Stimulated activated CD4-positive, alpha-beta T cell treated with anti-CD3 and anti-CD28 coated beads, Interleukin-15, amount 100 ng/mL, for 24 hours (primary cell): ENCODE data around the gene LHPP.
"Not testable (repeated sequence)": the region's sequence is repeated elsewhere in the genome, so short reads cannot be mapped to it uniquely, and the experiment has no call there.

Source experiments
- DNase-seq: peaks from one replicate; pipeline ENCODE4 v3.0.0-alpha.2; 2020

Gene LHPP

GRCh38 chr10:124598196-124598595 is 136.6 kb downstream of the LHPP start:
- no peak for DNase-seq

DNA sequence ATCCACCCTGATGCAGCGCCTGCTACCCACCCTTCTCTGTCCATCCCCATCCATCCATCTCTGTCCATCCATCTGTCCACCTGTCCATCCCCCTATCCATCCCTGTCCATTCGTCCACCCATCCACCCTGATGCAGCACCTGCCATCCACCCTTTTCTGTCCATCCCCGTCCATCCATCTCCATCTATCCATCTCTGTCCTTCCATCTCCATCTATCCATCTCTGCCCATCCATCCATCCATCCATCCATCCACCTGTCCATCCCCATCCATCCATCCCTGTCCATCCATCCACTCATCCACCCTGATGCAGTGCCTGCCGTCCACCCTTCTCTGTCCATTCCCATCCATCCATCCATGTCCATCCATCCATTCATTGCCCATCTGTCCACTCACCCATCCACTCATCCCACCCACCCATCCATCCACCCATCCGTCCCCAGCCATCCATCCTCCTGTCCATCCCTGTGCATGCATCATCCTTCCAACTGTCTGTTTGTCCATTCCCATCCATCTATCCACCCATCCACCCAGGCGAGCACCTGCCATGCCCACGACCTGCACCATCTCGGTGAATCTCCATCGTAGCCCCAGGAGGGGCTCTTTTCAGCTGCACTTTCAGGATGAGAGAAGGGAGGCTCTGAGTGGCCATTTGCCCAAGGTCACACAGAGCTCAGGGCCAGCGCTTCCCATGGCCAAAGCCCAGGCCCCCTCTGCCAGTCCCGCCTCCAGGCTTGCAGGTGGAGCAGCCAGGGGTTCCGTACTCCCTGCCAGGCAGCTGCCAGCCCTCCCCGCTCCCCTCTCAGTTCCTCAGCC is 137.4 kb downstream of the LHPP start:
- no peak for DNase-seq

- DNase-seq: no peak
Observed at GRCh38 chr10:124599588-124600050, 138.0 kb downstream of the LHPP start.

- DNase-seq: no peak
Observed at GRCh38 chr10:124600051-124600880, 138.6 kb downstream of the LHPP start.

DNA sequence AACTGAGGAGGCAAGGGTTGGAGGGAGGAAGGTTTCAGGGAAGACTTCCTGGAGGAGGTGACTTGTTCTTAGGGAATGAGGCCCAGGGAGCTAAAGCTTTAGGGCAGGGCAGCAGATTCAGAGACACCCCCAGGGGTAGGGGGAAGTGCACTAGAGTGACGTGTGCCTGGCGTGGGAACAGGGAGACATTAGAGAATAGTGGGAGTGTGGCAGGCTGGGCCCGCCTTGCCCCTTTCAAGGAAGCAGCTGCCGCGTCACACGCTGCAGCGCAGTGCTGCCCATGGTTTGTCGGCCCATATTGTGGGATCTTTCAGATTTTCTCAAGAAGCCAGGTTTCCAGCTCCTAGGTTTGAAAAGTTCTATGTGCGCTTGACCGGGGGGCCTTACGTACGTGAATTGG is 139.4 kb downstream of the LHPP start:
- no peak for DNase-seq

GRCh38 chr10:124601431-124602120 is 140.0 kb downstream of the LHPP start:
- no peak for DNase-seq

GRCh38 chr10:124602121-124602561 is 140.5 kb downstream of the LHPP start:
- DNase-seq: no peak

DNA sequence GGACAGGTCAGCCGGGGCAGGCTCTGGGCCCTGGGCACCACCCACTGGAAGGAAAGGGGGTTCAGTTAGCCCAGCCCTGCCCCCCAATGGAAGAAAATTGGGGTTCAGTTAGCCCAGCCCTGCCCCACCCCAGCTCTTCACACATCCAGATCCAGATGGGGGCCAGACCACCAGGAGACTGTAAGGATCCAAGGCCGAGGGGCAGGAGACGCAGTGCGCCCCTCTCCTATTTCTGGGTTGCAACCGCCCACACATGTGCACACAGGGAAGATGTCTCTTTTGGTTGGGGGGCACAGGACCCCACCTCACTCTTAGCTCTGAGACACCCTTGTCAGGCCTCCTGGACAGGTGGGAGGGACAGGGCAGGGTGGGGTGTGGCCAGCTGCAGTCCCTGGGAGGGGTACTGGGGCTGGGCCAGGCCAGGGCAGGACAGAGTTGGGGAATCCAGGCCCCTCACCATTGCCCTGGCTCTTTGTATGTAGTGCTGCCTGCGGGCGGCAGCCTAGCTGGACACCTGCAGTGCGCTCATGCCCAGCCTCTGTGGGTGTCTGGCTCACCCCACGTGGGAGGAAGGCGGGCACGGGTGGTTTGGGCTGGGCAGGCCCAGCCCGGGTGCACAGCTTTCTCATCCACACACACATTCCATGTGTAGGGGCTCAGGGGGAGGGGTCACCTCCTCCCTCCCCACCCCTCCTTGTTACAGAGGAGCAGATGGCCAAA is 141.2 kb downstream of the LHPP start:
- DNase-seq: no peak

GRCh38 chr10:124603376-124604213 is 142.0 kb downstream of the LHPP start:
- DNase-seq: no peak

DNA sequence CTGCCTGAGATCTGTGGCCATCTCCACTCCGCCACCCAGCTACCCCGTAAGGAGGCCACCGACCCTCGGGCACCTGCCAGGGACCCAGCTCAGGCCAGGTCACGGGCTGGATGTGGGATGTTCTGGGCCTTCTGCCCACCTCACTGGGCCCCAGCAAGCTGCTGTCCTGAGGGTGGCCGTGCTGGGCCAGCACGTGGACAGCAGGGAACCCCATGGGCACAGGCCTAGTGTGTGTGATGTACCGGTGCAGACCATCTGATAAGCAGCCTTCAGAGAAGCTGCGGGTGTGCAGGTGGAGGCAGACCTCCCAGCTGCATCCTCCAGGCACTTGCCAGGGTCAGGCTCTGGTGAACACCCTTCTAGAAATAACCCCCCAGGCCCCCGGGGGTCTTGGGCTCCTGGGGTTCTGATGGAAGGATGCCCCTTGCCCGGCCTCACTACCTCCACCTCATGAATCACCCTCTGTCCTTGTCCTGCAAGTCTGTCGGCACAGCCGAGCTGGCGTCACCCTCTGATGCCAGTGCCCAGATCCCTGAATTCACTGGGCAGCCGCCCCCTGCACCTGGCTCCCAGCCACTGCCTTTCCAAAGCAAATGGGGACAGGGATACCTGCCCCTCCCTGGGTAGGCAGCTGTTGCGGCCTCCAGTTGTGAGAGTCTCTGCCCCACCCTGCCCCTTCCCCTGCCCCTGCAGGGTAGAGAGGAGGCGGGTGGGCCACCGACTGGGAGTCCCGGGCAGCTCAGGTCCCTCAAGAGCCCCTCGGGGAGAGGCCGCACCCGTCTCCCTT is 142.8 kb downstream of the LHPP start:
- DNase-seq: no peak

DNA sequence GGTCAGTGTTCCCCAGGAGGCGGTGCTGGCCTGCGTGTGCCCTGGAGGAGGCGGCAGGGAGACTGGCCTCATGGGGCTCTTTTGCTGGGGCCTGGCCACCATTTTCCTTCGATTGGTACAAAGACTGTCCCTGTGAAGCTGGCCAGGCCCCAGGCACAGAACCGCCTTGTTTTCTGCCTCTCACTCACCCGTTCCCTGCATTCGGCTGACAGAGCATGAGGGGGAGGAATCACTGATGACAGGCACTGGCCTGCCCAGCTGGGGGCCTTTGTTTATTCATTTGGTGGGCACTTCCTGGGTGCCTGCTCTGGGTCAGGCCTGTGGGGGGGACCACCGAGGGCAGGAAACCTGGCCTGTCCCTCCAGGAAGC is 143.4 kb downstream of the LHPP start:
- DNase-seq: no peak

GRCh38 chr10:124605481-124605855 is 143.8 kb downstream of the LHPP start:
- no peak for DNase-seq

GRCh38 chr10:124605856-124606812 is 144.5 kb downstream of the LHPP start:
- DNase-seq: no peak

DNA sequence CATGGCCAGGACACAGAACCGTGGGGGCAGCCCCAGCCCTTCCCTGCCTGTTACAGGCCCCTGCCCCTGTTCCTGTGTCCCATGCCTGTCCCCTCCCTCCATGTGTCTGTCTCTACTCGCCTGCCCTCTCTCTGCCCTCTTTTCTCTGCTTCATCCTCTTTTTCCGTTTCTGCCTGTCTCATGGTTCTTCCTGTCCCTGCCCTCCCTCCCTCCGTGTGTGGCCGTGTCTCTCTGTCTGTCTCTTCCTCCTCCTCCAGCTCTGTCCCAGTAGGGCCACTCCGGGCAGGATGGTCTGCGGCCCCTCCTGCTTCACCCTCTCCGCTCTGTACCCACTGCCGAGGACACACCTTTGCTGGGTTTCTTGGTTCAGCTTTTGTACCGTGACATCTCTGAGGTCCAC is 145.2 kb downstream of the LHPP start:
- no peak for DNase-seq

DNA sequence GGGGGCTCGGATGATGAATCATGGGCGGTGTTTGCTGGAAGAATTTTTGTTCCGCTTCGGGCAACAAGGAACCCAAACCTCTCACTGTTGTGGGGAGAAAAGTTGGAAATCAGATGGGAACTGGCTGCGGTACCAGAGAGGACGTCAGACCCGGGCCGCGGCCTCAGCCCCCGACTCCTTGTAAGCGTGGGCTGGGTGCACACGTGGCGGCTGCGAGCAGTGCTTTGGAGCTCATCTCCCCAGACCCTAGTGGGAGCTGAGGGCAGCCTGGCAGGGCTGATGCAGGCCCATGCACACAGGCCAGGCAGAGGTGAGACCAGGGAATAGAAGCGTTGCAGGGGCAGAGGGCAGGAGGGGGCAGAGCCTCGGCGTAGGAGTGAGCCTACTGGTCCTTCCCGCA is 146.1 kb downstream of the LHPP start:
- DNase-seq: no peak

DNA sequence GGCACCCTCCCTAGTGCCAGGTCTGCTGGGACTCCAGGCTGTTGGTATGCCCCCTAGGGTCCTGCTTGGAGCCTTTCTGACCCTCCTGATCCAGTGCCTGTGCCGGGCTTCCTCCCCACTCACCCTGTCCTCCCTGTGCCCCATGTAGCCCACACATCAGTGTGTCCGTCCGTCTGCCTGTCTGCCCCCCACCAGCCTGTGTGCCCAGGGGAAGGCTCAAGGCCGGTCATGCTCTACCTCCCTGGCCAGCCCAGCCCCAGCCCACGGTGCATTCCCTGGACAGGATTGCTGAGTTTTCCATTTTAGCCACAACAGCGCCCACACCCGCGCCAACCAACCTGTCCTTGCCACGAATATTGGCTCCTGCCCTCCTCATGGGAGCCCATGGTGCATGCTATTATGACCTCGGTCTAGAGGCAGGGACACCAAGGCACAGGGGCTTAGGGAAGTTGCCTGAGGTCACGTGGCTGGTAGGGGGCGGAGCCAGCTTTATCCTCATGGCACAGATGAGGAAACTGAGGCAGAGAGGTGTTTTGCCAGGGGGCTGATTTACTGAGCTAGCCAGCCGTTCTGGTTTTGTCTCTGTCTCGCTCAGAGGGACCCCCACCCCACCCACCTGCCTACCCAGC is 146.6 kb downstream of the LHPP start:
- DNase-seq: no peak

GRCh38 chr10:124609698-124610097 is 148.1 kb downstream of the LHPP start:
- DNase-seq: no peak

GRCh38 chr10:124610186-124610585 is 148.6 kb downstream of the LHPP start:
- DNase-seq: peak; percentile 25

DNA sequence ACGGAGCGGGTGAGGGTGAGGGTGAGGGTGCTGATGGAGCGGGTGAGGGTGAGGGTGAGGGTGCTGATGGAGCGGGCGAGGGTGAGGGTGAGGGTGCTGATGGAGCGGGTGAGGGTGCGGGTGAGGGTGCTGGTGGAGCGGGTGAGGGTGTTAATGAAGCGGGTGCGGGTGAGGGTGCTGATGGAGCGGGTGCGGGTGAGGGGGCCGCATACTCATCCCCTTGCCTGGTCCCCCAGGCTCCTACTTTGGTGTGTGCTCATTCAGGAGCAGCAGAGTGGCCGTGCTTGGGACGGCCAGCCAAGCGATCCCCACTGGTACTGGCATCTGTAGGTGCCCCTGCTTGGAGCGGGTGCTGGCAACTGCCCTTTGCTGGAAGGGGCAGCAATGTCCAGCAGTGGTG is 149.2 kb downstream of the LHPP start:
- DNase-seq: not testable (repeated sequence)
